Spinal cord (tissue), 10 donors: ENCODE measurements around the gene BIRC5. TPM values are rescaled to one million over a fixed set of nuclear protein-coding genes. Genes with fewer than 3 reads are reported as not detected.

ENCODE experiments used
- DNase-seq, 6 donors: peaks; one replicate each; pipeline versions ENCODE4 v3.0.0 to v3.0.0-alpha.2; 2013 to 2015; ENCODE audit warnings: low spot score in 6 of 6, low read depth in 4 of 6
- H3K27ac ChIP-seq: one replicate; pipeline ENCODE4 v1.5.1; 2013; ENCODE audit warnings: low read depth, low read length, control low read depth
- H3K27me3 ChIP-seq: one replicate; pipeline ENCODE4 v1.6.1; 2013; ENCODE audit warnings: low read length; ENCODE audit not compliant: control insufficient read depth, insufficient read depth
- H3K36me3 ChIP-seq: one replicate; pipeline ENCODE4 v1.6.1; 2013; ENCODE audit warnings: low read length; ENCODE audit not compliant: control insufficient read depth, insufficient read depth
- H3K4me1 ChIP-seq: one replicate; pipeline ENCODE4 v1.6.1; 2013; ENCODE audit warnings: low read length; ENCODE audit not compliant: control insufficient read depth, insufficient read depth
- H3K4me3 ChIP-seq: one replicate; pipeline ENCODE4 v1.5.1; 2013; ENCODE audit warnings: low read depth, low read length, control low read depth
- H3K9me3 ChIP-seq: one replicate; pipeline ENCODE4 v1.6.1; 2013; ENCODE audit warnings: low read length; ENCODE audit not compliant: control insufficient read depth, insufficient read depth
- WGBS: methylation state at CpG from one replicate; pipeline ENCODE4 v1.1.5; 2013; ENCODE audit warnings: missing lambda C conversion rate; ENCODE audit not compliant: insufficient coverage; 5-methylcytosine and 5-hydroxymethylcytosine counted together
- polyA plus RNA-seq, 2 donors: library from polyadenylated mRNA; unstranded; fragments of 120-200 nt; gene quantifications; one replicate each; pipeline ENCODE4 v1.2.1, GENCODE V29; 2013; ENCODE audit not compliant: insufficient read length in 2 of 2
- total RNA-seq, 2 donors: library from RNA; depleted of rRNA in 1 of 2; stranded (reverse); fragments of 120-200 nt in 1 of 2; fragments of >200 nt in 1 of 2; gene quantifications; one replicate each; pipeline versions ENCODE4 v1.2.3 to v1.2.4, GENCODE V29; 2013 to 2014
- donor health status: healthy.

Gene BIRC5
- total and polyA plus RNA-seq, 4 donors: 13.2 to 23.0 (median 18.7) TPM

DNA sequence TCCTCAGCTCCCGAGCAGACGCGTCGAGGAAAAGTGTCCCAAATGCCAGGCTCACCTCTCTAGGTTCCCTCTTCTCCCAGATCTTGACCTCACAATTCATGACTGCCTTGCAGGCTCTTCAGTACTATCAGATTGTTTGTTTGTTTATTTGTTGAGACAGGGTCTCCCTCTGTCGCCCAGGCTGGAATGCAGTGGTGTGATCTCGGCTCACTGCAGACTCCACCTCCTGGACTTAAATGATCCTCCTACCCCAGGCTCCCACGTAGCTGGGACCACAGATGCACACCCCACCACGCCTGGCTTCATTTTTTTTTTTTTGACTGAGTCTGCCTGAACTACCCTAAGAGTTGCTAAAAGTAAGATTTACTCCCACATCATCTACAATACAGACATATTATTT, 33.3 kb downstream of the BIRC5 start:
- H3K9me3 ChIP-seq: peaks cover 2% of the 10 kb centered on the region
- no peaks in the 10 kb centered on the region for H3K27me3 ChIP-seq
- H3K4me1 ChIP-seq: peaks cover 20% of the 10 kb centered on the region
- 81% methylated on average over 4 of the region's 8 CpGs for WGBS
- DNase-seq: no peak
- H3K27ac ChIP-seq: no peak overlapping the region
- H3K4me3 ChIP-seq: no peak overlapping the region
- H3K36me3 ChIP-seq: no peaks in the 10 kb centered on the region

DNA sequence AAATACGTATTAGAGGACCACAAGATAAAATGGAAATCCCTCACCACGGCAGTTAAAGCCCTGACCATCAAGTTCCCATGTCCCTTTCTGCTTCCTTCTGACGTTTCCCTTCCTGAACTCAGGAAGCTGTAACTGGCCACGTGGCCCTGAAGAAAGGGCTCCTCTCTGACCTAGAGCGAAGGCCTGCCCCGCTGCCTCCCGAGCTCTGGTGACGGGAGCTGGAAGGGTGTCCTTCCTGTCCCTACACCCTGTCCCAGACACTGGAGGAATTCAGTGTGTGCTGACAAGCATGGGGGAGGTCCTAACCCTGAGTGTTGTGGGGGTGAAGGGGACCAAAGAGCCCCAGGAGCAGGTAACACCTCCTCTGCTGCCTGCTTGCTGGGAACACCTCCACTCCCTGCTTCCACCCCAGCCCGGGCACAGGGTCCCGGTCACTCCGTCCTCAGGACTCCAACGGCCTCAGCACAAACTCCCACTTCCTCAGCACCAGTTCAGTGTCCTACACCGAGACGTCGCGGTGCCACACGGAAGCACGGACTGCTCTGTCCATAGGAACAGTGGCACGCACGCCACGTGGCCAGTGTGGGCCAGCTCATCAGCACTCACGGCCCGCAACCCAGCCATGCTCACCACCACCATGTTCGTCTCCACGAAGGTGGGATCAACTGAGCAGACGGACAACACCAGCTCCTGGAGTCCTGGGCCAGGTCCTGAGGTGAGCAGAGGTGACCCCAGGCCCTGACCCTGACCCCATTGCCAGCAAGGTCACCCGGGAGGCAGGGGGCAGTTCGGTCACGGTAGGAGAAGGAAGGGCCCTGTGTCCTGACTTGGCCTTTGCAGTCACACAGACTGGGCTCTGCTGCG, 34.2 kb downstream of the BIRC5 start:
- Histone ChIP-seq H3K36me3 (no peaks in the 10 kb centered on the region), H3K27ac (no peak overlapping the region), H3K4me1 (peaks cover 30% of the 10 kb centered on the region), H3K9me3 (peaks cover 2% of the 10 kb centered on the region), H3K4me3 (no peak overlapping the region), H3K27me3 (no peaks in the 10 kb centered on the region)
- WGBS: 88% methylated on average over 28 of the region's 30 CpGs
- no peak for DNase-seq

DNA sequence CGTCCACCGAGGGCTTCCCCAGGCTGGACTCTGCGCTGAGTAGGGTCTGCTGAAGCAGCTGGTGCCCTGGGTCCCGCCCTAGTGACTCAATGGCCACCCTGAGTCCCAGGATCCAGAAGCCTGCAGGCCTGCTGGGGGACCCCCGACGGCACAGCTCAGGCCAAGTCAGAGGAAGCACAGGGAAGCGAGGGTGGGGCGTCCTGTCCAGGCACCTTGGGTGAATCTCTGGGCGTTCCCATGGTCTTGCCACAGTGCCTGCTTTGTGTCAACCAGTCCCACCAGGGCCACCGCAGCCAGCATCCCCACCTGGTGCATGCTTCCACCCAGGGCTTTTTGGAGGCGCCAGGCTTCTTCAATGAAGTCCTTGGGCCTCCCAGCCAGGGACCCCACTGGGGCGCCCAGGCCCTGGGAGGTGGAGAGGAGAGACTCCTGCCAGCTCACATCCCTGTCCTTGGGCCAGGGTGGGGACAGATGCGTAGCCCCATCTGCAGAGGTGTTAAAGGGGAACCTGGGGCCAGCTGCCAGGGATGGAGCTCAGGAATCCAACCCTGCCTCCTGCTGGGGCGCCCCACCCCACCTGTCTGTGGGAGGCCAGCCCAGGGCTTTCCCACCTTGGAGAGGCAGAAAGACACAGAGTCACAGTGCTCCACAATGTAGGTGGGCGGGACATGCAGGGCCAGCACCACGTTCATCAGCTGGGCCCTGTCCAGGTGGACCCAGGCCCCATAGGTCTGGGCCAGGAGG, 35.2 kb downstream of the BIRC5 start:
- Histone ChIP-seq H3K36me3 (no peaks in the 10 kb centered on the region), H3K4me1 (peaks cover 36% of the 10 kb centered on the region), H3K9me3 (peaks cover 2% of the 10 kb centered on the region), H3K4me3 (no peak overlapping the region), H3K27ac (no peak overlapping the region), H3K27me3 (no peaks in the 10 kb centered on the region)
- WGBS: 85% methylated on average over 15 of the region's 16 CpGs
- DNase-seq: no peak

DNA sequence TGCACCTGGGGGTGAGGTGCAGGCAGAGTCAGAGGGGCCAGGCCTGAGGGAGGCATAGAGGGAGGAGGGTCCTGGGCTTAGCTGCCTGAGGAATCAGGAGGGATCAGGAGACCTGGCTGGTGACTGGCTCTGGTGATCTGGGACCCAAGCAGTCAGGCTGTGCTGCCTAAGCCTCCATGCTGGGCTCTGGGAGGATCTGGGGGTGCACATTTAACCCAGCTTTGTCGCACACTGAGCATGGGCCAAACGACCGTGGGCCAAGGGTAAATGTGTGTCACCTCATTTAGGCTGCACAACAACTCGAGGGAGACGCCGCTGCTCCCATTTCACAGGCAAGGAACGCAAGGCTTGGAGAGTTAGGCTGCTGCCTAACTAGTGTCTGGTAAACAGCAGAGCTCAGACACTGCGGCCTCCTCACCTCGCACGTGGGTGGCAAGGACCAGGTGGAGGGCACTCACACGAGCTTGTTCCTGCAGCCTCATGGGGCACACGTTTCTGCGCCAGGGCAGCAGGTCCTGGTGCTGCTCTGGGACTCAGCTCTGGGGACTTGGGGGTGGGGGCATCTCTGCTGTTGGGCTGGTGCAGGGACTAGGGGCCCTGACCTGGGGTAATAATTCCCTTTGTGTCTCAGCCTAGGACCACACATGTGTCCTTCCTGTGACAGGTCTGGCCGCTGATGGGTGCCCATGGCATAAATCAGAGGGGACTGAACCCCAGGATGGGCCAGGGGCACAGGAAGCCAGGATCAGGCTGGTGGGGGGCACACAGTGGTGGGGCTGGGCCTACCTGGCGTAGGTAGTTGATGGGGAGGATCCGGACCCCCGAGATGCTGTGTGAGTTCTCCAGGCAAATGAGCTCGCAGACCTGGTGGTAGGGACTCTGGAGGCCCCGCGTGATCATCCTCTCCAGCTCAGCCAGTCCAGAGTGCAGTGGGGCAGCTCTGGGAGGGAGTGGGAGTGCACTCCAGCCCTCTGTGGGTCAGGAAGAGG, 36.1 kb downstream of the BIRC5 start:
- Histone ChIP-seq H3K36me3 (no peaks in the 10 kb centered on the region), H3K27ac (no peak overlapping the region), H3K4me3 (no peak overlapping the region), H3K4me1 (peaks cover 36% of the 10 kb centered on the region), H3K27me3 (no peaks in the 10 kb centered on the region), H3K9me3 (peaks cover 2% of the 10 kb centered on the region)
- 73% methylated on average over 20 of the region's 20 CpGs for WGBS
- DNase-seq: no peak

DNA sequence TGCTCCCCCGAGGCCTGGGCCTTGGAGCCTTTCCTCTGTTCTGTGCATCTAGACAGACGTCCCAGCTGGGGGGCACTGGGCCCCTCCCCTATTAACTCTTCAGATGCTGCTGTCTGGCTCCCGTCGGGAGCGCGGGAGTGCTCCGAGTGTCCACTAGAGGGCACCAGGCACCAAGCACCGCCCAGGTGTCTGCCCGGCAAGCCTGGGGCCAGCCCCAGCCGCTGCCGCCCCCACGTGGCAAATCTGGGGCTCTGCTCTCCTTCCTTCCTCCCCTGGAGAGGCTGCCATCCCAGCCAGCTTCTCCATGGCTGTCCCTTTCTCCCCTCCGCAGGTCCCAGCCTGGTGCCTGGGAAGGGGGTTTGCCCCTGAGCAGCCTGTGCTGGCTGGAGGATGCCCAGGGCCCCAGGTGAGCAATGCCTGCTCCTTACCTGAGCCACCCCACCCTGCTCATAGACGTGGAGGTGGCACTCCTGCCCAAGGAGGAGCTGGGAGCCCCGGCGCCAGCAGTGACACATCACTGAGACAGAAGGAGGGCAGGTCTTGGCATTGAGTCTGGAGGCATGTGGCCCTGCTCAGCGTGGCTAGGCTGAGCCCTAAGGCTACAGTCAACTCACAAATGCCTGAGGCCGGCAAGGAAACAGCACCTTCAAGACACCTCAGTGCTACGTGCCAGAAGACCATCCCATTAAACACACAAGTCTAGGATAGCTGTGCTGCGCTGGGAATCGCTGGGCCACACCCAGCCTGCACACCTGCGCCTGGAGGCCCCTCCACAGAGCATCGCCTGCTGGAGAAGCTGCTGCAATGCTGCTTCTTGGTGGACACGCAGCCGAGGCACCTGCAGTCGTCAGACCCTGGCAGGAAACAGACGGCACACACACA, 37.1 kb downstream of the BIRC5 start:
- peak; percentile 28 to 92 (median 60) for DNase-seq
- H3K27ac ChIP-seq: no peak overlapping the region
- 42% methylated on average over 26 of the region's 27 CpGs for WGBS

DNA sequence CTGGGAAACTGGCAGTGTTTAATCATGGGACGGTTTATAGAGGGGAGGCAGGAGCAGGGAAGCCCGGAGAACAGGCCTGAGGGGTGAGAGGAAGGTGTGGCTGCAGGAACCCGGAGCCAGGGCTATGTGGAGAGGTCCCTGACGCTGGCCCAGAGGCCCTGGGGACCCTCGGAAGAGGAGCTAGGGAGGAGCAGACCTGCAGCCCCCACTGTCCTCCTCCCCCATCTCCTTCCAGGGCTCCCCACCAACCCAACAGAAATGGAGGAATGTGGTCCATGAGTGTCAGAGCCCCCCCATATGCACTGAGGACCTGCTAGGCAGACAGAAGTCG, 37.7 kb downstream of the BIRC5 start:
- DNase-seq: no peak
- no peaks in the 10 kb centered on the region for H3K36me3 ChIP-seq
- WGBS: 43% methylated on average over 1 of the region's 6 CpGs
- H3K27me3 ChIP-seq: peaks cover under 1% of the 10 kb centered on the region
- H3K4me3 ChIP-seq: no peak overlapping the region
- peaks cover 42% of the 10 kb centered on the region for H3K4me1 ChIP-seq
- no peak overlapping the region for H3K27ac ChIP-seq
- no peaks in the 10 kb centered on the region for H3K9me3 ChIP-seq

More for the DNA sequence above, 37.1 kb downstream of the BIRC5 start:
- no peaks in the 10 kb centered on the region for H3K36me3 ChIP-seq
- no peaks in the 10 kb centered on the region for H3K9me3 ChIP-seq
- no peak overlapping the region for H3K4me3 ChIP-seq
- H3K4me1 ChIP-seq: peaks cover 36% of the 10 kb centered on the region
- no peaks in the 10 kb centered on the region for H3K27me3 ChIP-seq

DNA sequence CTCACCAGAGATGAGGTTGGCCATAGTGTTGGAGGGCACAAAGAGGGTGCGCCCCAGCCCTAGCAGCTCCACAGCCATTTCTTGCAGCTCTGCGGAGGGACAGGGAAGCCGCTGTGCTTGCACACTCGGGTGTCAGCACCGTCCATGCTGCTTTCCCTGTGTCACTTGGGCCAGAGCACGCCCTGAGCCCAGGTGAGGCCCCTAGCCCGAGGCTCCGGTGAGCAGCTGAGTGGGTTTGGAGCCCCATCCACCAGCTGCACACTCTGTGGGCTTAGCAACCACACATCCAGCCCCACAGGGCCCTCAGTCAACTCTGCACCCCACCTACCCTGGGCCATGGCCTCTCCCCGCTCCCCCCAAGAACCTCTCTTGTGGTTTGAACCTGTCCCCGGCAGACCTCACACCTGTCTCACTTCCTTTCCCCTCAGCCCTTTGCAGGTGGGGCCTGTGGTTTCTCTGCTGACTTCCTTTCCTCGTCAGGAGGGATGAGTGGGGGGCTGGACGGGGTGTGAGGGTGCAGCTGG, 38.1 kb downstream of the BIRC5 start:
- no peaks in the 10 kb centered on the region for H3K36me3 ChIP-seq
- 88% methylated on average over 9 of the region's 12 CpGs for WGBS
- H3K4me3 ChIP-seq: no peak overlapping the region
- peaks cover 44% of the 10 kb centered on the region for H3K4me1 ChIP-seq
- H3K27ac ChIP-seq: no peak overlapping the region
- no peak for DNase-seq
- peaks cover 2% of the 10 kb centered on the region for H3K27me3 ChIP-seq
- no peaks in the 10 kb centered on the region for H3K9me3 ChIP-seq

DNA sequence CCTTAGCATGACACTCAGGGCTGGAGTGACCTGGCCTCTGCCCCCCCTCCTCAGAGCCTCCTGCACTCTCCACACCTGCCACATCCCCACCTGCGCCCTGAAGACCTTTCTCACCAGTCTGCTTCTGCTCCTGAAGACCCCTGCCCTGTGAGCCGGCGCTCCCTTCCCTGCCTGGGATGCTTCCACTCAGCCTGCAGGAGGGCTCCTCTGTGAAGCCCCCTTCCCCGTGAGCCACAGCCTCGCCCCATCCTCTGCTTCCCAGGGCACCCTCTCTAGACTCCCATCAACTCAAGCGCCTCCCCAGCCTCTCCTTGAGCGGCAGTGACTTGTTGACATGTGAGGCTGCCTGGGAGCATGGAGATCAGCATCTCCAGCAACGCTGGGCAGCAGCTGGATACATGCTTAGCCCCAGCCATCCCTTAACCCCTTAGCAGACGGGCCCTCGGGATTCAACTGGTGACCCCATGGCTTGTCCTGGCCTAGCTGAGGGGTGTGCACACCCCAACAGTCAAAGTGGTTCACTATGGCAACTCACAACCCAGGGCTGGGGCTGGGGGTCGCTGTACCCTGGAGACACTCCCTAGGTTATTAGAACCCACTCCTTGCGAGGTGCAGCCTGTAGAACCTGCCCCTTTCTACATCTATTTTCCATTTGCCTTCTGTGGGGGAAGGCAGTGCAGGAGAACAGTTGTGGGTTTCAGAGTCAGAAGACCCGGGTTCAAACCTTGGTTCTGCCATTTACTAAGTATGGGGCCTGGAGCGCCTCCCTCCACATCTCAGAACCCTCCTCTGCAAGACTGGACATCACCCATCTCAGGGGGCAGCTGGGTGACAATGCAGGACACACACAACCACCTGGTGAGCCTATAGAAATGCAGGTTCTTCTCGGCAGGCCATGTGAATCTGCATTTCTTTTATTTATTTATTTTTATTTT, 38.9 kb downstream of the BIRC5 start:
- no peaks in the 10 kb centered on the region for H3K9me3 ChIP-seq
- H3K4me1 ChIP-seq: peaks cover 51% of the 10 kb centered on the region
- H3K27me3 ChIP-seq: peaks cover 3% of the 10 kb centered on the region
- WGBS: 76% methylated on average over 9 of the region's 15 CpGs
- H3K36me3 ChIP-seq: no peaks in the 10 kb centered on the region
- no peak overlapping the region for H3K4me3 ChIP-seq
- H3K27ac ChIP-seq: no peak overlapping the region
- DNase-seq: no peak
